ENCODE results near the gene PLAC9. TPM values are rescaled to one million over a fixed set of nuclear protein-coding genes. Genes with fewer than 3 reads are reported as not detected.

Gene PLAC9
- total RNA-seq, 3 donors from 2014 or later (not counting 1 experiment from before 2014, with no cell fraction given), result not detected

GRCh38 chr10:80161321-80162083, 29.0 kb downstream of the PLAC9 start:
- TF ChIP-seq, protein P1, sequence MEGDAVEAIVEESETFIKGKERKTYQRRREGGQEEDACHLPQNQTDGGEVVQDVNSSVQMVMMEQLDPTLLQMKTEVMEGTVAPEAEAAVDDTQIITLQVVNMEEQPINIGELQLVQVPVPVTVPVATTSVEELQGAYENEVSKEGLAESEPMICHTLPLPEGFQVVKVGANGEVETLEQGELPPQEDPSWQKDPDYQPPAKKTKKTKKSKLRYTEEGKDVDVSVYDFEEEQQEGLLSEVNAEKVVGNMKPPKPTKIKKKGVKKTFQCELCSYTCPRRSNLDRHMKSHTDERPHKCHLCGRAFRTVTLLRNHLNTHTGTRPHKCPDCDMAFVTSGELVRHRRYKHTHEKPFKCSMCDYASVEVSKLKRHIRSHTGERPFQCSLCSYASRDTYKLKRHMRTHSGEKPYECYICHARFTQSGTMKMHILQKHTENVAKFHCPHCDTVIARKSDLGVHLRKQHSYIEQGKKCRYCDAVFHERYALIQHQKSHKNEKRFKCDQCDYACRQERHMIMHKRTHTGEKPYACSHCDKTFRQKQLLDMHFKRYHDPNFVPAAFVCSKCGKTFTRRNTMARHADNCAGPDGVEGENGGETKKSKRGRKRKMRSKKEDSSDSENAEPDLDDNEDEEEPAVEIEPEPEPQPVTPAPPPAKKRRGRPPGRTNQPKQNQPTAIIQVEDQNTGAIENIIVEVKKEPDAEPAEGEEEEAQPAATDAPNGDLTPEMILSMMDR (IDR thresholded peaks at IDR 0.05), result no peak
- Mint-ChIP-seq H3K36me3 (peaks cover 8% of the 10 kb centered on the region), H3K4me1 (peaks cover 20 to 28% of the 10 kb centered on the region in 2 donors), H3K9me3 (no peaks in the 10 kb centered on the region), H3K4me3 (no peak overlapping the region), H3K27me3 (ENCODE audit: low read depth in 2 of 2) (no peaks in the 10 kb centered on the region), H3K27ac (peak overlapping the region; percentile 26 to 82)
- ATAC-seq, result no peak
- intact Hi-C loops (cut with micrococcal nuclease), result no loop called here
- Histone ChIP-seq H3K36me3 (ENCODE audit: control insufficient read depth, insufficient read depth, low read length) (peaks cover 90% of the 10 kb centered on the region), H3K27me3 (ENCODE audit: control insufficient read depth, insufficient read depth, low read length) (no peaks in the 10 kb centered on the region), H3K4me1 (ENCODE audit: control insufficient read depth, insufficient read depth, low read length) (no peaks in the 10 kb centered on the region), H3K9me3 (ENCODE audit: control insufficient read depth, insufficient read depth, low read length) (no peaks in the 10 kb centered on the region), H3K27ac (ENCODE audit: low read length) (no peak overlapping the region), H3K4me3 (ENCODE audit: low read length) (no peak overlapping the region)
- DNase-seq, result peak in 1 of 2 donors; percentile 54
- 96% methylated on average over 21 of the region's 21 CpGs for WGBS (ENCODE audit: insufficient coverage)

DNA sequence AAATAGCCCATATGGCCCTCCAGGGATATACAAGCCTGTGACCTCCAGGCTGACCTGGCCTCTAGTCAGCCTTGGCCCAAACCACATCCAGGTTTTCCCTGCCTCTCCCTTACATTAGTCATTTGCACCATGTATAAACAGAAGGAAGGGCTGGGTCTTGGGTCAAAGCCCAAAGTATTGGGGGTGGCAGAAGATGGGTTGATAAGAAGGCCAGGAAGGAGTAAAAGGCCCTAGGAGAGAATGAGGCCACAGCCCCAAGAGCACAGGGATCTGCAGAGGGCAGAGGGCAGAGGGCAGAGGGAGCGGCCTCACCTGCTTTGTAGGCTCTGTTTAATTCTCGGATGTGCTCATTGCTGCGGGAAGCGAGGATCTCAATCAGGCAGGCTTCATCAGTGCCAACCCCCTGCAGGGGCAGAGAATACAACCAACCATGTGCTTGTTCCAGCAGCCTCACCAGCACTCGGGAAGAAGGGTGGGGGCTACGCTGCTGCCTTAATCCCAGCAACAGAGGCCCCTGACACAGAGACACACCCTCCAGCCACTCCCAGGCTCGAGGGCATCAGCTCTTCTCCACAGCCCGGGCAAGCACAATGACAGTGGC, 31.3 kb downstream of the PLAC9 start:
- DNase-seq (no peak), ATAC-seq (no peak)
- Histone ChIP-seq H3K27me3 (ENCODE audit: control insufficient read depth, insufficient read depth, low read length) (no peaks in the 10 kb centered on the region), H3K36me3 (ENCODE audit: control insufficient read depth, insufficient read depth, low read length) (peaks cover 85% of the 10 kb centered on the region), H3K4me1 (ENCODE audit: control insufficient read depth, insufficient read depth, low read length) (no peaks in the 10 kb centered on the region), H3K27ac (ENCODE audit: low read length) (no peak overlapping the region), H3K9me3 (ENCODE audit: control insufficient read depth, insufficient read depth, low read length) (no peaks in the 10 kb centered on the region), H3K4me3 (ENCODE audit: low read length) (no peak overlapping the region)
- 95% methylated on average over 8 of the region's 8 CpGs for WGBS (ENCODE audit: insufficient coverage)
- TF ChIP-seq, protein P1 (IDR thresholded peaks at IDR 0.05), result no peak
- Mint-ChIP-seq H3K4me1 (peaks cover 20 to 28% of the 10 kb centered on the region in 2 donors), H3K4me3 (no peak overlapping the region), H3K36me3 (peaks cover 8% of the 10 kb centered on the region), H3K27ac (peak overlapping the region in 1 of 2 donors; percentile 68), H3K9me3 (no peaks in the 10 kb centered on the region), H3K27me3 (ENCODE audit: low read depth in 2 of 2) (no peaks in the 10 kb centered on the region)
- intact Hi-C loops (cut with micrococcal nuclease), result no loop called here

GRCh38 chr10:80164596-80164995, 32.1 kb downstream of the PLAC9 start:
- H3K27me3 ChIP-seq (ENCODE audit: control insufficient read depth, insufficient read depth, low read length), result no peaks in the 10 kb centered on the region
- peaks cover 8% of the 10 kb centered on the region for H3K36me3 Mint-ChIP-seq
- TF ChIP-seq, protein P1 (IDR thresholded peaks at IDR 0.05), result no peak
- intact Hi-C loops (cut with micrococcal nuclease), result no loop called here
- H3K27me3 Mint-ChIP-seq (ENCODE audit: low read depth in 2 of 2), result no peaks in the 10 kb centered on the region
- H3K27ac ChIP-seq (ENCODE audit: low read length), result no peak overlapping the region
- H3K4me3 ChIP-seq (ENCODE audit: low read length), result no peak overlapping the region
- H3K9me3 ChIP-seq (ENCODE audit: control insufficient read depth, insufficient read depth, low read length), result no peaks in the 10 kb centered on the region
- 93% methylated on average over 7 of the region's 7 CpGs for WGBS (ENCODE audit: insufficient coverage)
- DNase-seq (no peak), ATAC-seq (no peak)
- no peak overlapping the region for H3K27ac Mint-ChIP-seq
- H3K9me3 Mint-ChIP-seq, result no peaks in the 10 kb centered on the region
- H3K4me1 Mint-ChIP-seq, result peaks cover 23 to 28% of the 10 kb centered on the region in 2 donors
- peaks cover 84% of the 10 kb centered on the region for H3K36me3 ChIP-seq (ENCODE audit: control insufficient read depth, insufficient read depth, low read length)
- no peaks in the 10 kb centered on the region for H3K4me1 ChIP-seq (ENCODE audit: control insufficient read depth, insufficient read depth, low read length)
- no peak overlapping the region for H3K4me3 Mint-ChIP-seq
